ENCODE results near the gene PRR5L.

GRCh38 chr11:36377759-36378564 lies 81.9 kb downstream of the PRR5L start:
- TF ChIP-seq CTCF (IDR thresholded peaks at IDR 0.05), result no peak
- TF ChIP-seq ZFX (IDR thresholded peaks at IDR 0.05; ENCODE audit: borderline replicate concordance), result no peak

Data from 22Rv1 (cell line).